Right atrium auricular region (tissue), 2 donors: Measurements from ENCODE around the gene ARHGEF25. TPM values are rescaled to one million over a fixed set of nuclear protein-coding genes. Genes with fewer than 3 reads are reported as not detected.

Source experiments
- DNase-seq: peaks from one replicate; pipeline ENCODE4 v3.0.0-alpha.2; 2019; ENCODE audit warnings: low spot score
- H3K27ac ChIP-seq, 2 donors: fragments of 200-600 bp; sonication (generic); 1 replicate in 1 of 2; 2 replicates in 1 of 2; pipeline ENCODE4 v1.5.1; 2016 to 2019
- H3K27me3 ChIP-seq, 2 donors: fragments of 200-600 bp; sonication (generic); one replicate each; pipeline versions ENCODE4 v1.5.1 to v1.6.0; 2017 to 2019
- H3K36me3 ChIP-seq: fragments of 200-600 bp; sonication (generic); one replicate; pipeline ENCODE4 v1.5.1; 2016
- H3K4me1 ChIP-seq, 2 donors: fragments of 200-600 bp; sonication (generic); one replicate each; pipeline versions ENCODE4 v1.5.1 to v1.6.0; 2017 to 2019
- H3K4me3 ChIP-seq, 2 donors: fragments of 200-600 bp; sonication (generic); 1 replicate in 1 of 2; 2 replicates in 1 of 2; pipeline ENCODE4 v1.5.1; 2017 to 2019; ENCODE audit warnings: mild to moderate bottlenecking in 1 of 2, moderate library complexity in 1 of 2
- H3K9me3 ChIP-seq, 2 donors: fragments of 200-600 bp; sonication (generic); one replicate each; pipeline ENCODE4 v1.5.1; 2019
- CTCF ChIP-seq, 2 donors: fragments of 200-600 bp; sonication (generic); IDR thresholded peaks; one replicate each; pipeline ENCODE4 v1.5.1; 2019; ENCODE audit warnings: antibody characterized with exemption in 2 of 2
- total RNA-seq, 2 donors: library from RNA; depleted of rRNA; stranded (reverse); fragments of >200 nt; gene quantifications; one replicate each; pipeline ENCODE4 v1.1.0, GENCODE V29; 2016

The ARHGEF25 gene
- total RNA-seq, 2 donors from 2014 or later, result 7.4 to 11.0 TPM

GRCh38 chr12:57579011-57579410 is 32.2 kb upstream of the ARHGEF25 start:
- Histone ChIP-seq H3K4me3 (no peak overlapping the region), H3K9me3 (no peaks in the 10 kb centered on the region), H3K27me3 (no peaks in the 10 kb centered on the region), H3K4me1 (no peaks in the 10 kb centered on the region), H3K36me3 (no peaks in the 10 kb centered on the region), H3K27ac (no peak overlapping the region)
- DNase-seq, result no peak
- TF ChIP-seq CTCF (IDR thresholded peaks at IDR 0.05), result no peak

GRCh38 chr12:57579677-57580465 is 31.4 kb upstream of the ARHGEF25 start:
- no peaks in the 10 kb centered on the region for H3K4me1 ChIP-seq
- H3K27ac ChIP-seq, result no peak overlapping the region
- no peak overlapping the region for H3K4me3 ChIP-seq
- no peaks in the 10 kb centered on the region for H3K27me3 ChIP-seq
- no peak for DNase-seq
- H3K9me3 ChIP-seq, result no peaks in the 10 kb centered on the region
- no peak for TF ChIP-seq CTCF (IDR thresholded peaks at IDR 0.05)
- H3K36me3 ChIP-seq, result no peaks in the 10 kb centered on the region

GRCh38 chr12:57580466-57580795 is 30.8 kb upstream of the ARHGEF25 start:
- no peak for TF ChIP-seq CTCF (IDR thresholded peaks at IDR 0.05)
- no peaks in the 10 kb centered on the region for H3K27me3 ChIP-seq

GRCh38 chr12:57581802-57582201 is 29.4 kb upstream of the ARHGEF25 start:
- no peaks in the 10 kb centered on the region for H3K36me3 ChIP-seq
- no peaks in the 10 kb centered on the region for H3K27me3 ChIP-seq
- no peaks in the 10 kb centered on the region for H3K4me1 ChIP-seq
- no peaks in the 10 kb centered on the region for H3K9me3 ChIP-seq
- H3K4me3 ChIP-seq, result no peak overlapping the region
- no peak for TF ChIP-seq CTCF (IDR thresholded peaks at IDR 0.05)
- no peak for DNase-seq
- H3K27ac ChIP-seq, result no peak overlapping the region

More at GRCh38 chr12:57580466-57580795, 30.8 kb upstream of the ARHGEF25 start:
- H3K36me3 ChIP-seq, result no peaks in the 10 kb centered on the region
- no peak for DNase-seq
- H3K27ac ChIP-seq, result no peak overlapping the region
- H3K4me1 ChIP-seq, result no peaks in the 10 kb centered on the region
- H3K9me3 ChIP-seq, result no peaks in the 10 kb centered on the region
- H3K4me3 ChIP-seq, result no peak overlapping the region

- Histone ChIP-seq H3K4me3 (no peak overlapping the region), H3K9me3 (no peaks in the 10 kb centered on the region), H3K27me3 (no peaks in the 10 kb centered on the region), H3K27ac (no peak overlapping the region), H3K4me1 (no peaks in the 10 kb centered on the region), H3K36me3 (no peaks in the 10 kb centered on the region)
- no peak for DNase-seq
- no peak for TF ChIP-seq CTCF (IDR thresholded peaks at IDR 0.05)
Measured at GRCh38 chr12:57582440-57582839, 28.8 kb upstream of the ARHGEF25 start.
